Esophagus (tissue), 2 donors: Measurements from ENCODE around the gene ABHD17A. TPM values are rescaled to one million over a fixed set of nuclear protein-coding genes. Genes with fewer than 3 reads are reported as not detected.
"Not testable (repeated sequence)": the region's sequence is repeated elsewhere in the genome, so short reads cannot be mapped to it uniquely, and the experiment has no call there.

Source experiments
- H3K27ac ChIP-seq, 2 donors: one replicate each; pipeline ENCODE4 v1.5.1; 2013; ENCODE audit warnings: low read depth in 2 of 2, mild to moderate bottlenecking in 2 of 2, inconsistent platforms in 1 of 2, low read length in 1 of 2, moderate library complexity in 1 of 2
- H3K27me3 ChIP-seq, 2 donors: one replicate each; pipeline ENCODE4 v1.6.1; 2013; ENCODE audit warnings: low read length in 2 of 2, control low read depth in 1 of 2, mild to moderate bottlenecking in 1 of 2; ENCODE audit not compliant: insufficient read depth in 2 of 2, control insufficient read depth in 1 of 2
- H3K36me3 ChIP-seq, 2 donors: one replicate each; pipeline ENCODE4 v1.6.1; 2013; ENCODE audit warnings: low read length in 1 of 2; ENCODE audit not compliant: control insufficient read depth in 2 of 2, insufficient read depth in 2 of 2
- H3K4me1 ChIP-seq, 2 donors: one replicate each; pipeline ENCODE4 v1.6.1; 2013; ENCODE audit warnings: low read length in 1 of 2; ENCODE audit not compliant: control insufficient read depth in 2 of 2, insufficient read depth in 2 of 2
- H3K4me3 ChIP-seq, 2 donors: one replicate each; pipeline ENCODE4 v1.5.1; 2013; ENCODE audit warnings: low read length in 2 of 2, mild to moderate bottlenecking in 2 of 2, low read depth in 1 of 2, moderate library complexity in 1 of 2
- H3K9me3 ChIP-seq, 2 donors: one replicate each; pipeline ENCODE4 v1.6.1; 2013; ENCODE audit warnings: mild to moderate bottlenecking in 2 of 2, low read depth in 1 of 2, low read length in 1 of 2, moderate library complexity in 1 of 2; ENCODE audit not compliant: control insufficient read depth in 2 of 2, insufficient read depth in 1 of 2
- WGBS, 2 donors: extraction: QIAGEN DNeasy Blood & Tissue Kit; methylation state at CpG; one replicate each; pipeline ENCODE4 v1.1.7; 2013; 5-methylcytosine and 5-hydroxymethylcytosine counted together
- polyA plus RNA-seq, 2 donors: library from polyadenylated mRNA; stranded (reverse); fragments of 200-250 nt; gene quantifications; one replicate each; pipeline ENCODE4 v1.2.3, GENCODE V29; 2013
- donor health status: healthy with polysubstance abuse.
- donor health status: Bipolar disorder and iron deficiency.

Gene ABHD17A
- polyA plus RNA-seq, 2 donors: 73.9 to 76.2 TPM

DNA sequence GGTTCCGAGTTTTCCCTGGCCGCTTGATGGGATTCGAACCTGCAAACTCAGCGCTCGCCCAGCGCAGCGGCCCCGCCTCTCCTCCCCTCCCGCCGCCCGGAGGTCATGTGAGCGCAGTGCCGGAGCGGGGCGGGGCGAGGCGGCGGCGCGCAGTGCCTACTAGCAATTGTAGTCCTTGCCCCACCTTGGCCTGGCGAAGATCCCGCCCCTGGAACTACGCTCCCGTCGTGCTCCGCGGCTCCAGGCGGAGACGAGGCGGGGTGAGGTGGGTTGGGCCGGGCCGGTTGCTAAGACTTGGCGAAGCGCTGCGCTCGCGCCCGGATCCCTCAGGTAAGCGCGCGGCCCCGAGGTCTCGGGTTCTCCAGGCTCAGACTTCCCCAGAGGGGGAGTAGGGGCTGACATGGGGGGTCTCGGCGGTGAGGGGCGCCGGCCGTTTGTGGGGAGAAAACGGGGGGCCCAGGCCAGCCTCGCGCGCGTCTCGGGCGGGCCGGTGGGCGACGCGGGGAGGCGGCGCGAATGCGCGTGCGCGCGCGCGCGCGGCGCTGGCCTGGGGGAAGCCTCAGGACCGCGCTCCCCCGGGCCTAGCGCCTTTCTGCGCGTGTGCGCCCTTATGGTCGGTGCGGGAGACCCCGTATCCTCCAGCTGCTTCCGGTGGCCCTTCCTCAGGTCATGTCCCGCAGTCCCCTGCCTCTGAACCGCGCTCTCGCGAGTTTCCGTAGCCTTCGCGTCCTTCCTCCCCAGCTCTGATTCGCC, 20.0 kb upstream of the ABHD17A start, which contains the start of the genes ADAT3 and SCAMP4:
TSS of gene ADAT3 (plus strand) at position 290 of the 753 bp plus-strand sequence. CDS start 6,649 bp downstream, outside the sequence.
TSS of gene SCAMP4 (plus strand) at position 290 of the 753 bp plus-strand sequence. CDS start 9,621 bp downstream, outside the sequence.
- WGBS, 2 donors: 0 to 1% methylated on average over 56 to 92 of the region's 92 CpGs
- Histone ChIP-seq H3K36me3 (no peaks in the 10 kb centered on the region), H3K27me3 (no peaks in the 10 kb centered on the region), H3K27ac (peak within 1 kb of the TSS; percentile 97 to 98), H3K4me3 (peak within 1 kb of the TSS; percentile 59 to 76), H3K9me3 (no peaks in the 10 kb centered on the region), H3K4me1 (peaks cover 11 to 14% of the 10 kb centered on the region in 2 donors)

DNA sequence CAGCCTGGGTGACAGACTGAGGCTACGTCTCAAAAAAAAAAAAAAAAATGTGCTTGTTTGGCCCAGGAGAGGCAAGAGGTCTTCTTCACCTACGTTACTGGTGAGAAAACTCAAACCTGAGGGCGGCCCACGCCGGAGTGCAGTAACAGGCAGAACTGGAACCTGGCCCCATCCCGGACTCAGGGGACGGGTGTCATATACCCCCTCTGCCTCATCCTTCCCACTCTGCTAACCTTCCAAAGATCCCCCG, 19.5 kb upstream of the ABHD17A start:
- 25 to 27% methylated on average over 8 of the region's 8 CpGs for WGBS, 2 donors
- Histone ChIP-seq H3K4me3 (peak overlapping the region; percentile 16 to 25), H3K27me3 (no peaks in the 10 kb centered on the region), H3K4me1 (peaks cover 9 to 14% of the 10 kb centered on the region in 2 donors), H3K9me3 (no peaks in the 10 kb centered on the region), H3K36me3 (no peaks in the 10 kb centered on the region), H3K27ac (peak overlapping the region; percentile 97 to 98)

DNA sequence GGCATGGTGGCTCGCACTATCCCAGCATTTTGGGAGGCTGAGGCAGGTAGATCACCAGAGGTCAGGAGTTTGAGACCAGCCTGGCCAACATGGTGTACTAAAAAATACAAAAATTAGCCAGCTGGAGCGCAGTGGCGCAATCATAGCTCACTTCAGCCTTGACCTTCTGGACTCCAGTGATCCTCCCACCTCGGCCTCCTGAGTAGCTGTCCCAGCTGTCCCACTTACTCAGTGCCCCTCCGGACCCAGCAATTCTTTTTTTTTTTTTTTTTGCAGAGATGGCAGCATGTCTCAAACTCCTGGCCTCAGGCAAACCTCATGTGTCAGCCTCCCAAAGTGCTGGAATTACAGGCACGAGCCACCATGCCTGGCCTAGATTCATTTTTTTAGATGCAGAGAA, 17.6 kb upstream of the ABHD17A start:
- 77 to 87% methylated on average over 6 of the region's 6 CpGs for WGBS, 2 donors
- Histone ChIP-seq H3K27ac (peak overlapping the region in 1 of 2 donors; percentile 40), H3K4me1 (peaks cover 3 to 4% of the 10 kb centered on the region in 2 donors), H3K36me3 (no peaks in the 10 kb centered on the region), H3K4me3 (no peak overlapping the region), H3K27me3 (no peaks in the 10 kb centered on the region), H3K9me3 (no peaks in the 10 kb centered on the region)

DNA sequence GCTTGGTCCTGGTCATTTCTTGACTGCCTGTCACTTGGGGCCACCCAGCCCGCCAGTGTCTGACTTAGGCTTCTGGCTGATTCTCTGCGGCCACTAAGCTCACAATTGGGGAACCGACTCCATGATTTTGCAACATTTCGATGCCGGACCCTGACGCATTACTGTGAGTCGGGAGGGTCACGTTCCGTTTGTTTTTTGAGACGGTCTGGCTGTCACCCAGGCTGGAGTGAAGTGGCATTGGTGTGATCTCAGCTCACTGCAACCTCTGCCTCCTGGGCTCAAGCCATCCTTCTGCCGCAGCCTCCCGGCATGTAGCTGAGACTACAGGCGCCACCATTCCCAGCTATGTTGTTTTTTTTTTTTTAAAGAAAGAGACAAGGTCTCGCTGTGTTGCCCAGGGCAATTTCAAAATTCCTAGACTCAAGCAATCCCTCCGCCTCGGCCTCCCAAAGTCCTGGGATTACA, 16.7 kb upstream of the ABHD17A start:
- 79 to 80% methylated on average over 16 of the region's 16 CpGs for WGBS, 2 donors
- H3K27ac ChIP-seq: peak overlapping the region in 1 of 2 donors; percentile 7
- no peaks in the 10 kb centered on the region for H3K27me3 ChIP-seq
- no peaks in the 10 kb centered on the region for H3K36me3 ChIP-seq
- peaks cover 3 to 4% of the 10 kb centered on the region in 2 donors for H3K4me1 ChIP-seq
- H3K4me3 ChIP-seq: no peak overlapping the region
- H3K9me3 ChIP-seq: no peaks in the 10 kb centered on the region

DNA sequence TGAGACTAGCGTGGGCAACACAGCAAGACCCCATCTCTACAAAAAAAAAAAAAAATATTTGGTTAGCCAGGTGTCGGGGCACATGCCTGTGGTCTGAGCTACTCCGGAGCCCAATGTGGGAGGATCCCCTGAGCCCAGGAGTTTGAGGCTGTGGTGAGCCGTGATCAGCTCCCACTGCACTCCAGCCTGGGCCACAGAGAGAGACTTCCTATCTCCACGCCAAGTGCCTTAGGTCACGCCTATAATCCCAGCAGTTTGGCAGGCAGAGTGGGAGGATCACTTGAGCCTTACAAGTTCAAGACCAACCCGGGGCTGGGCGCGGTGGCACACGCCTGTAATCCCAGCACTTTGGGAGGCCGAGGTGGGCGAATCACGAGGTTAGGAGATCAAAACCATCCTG, 11.2 kb upstream of the ABHD17A start:
- Histone ChIP-seq H3K4me3 (no peak overlapping the region), H3K36me3 (no peaks in the 10 kb centered on the region), H3K4me1 (no peaks in the 10 kb centered on the region), H3K9me3 (no peaks in the 10 kb centered on the region), H3K27me3 (no peaks in the 10 kb centered on the region), H3K27ac (peak overlapping the region in 1 of 2 donors; percentile 48)
- 62 to 74% methylated on average over 13 of the region's 13 CpGs for WGBS, 2 donors

DNA sequence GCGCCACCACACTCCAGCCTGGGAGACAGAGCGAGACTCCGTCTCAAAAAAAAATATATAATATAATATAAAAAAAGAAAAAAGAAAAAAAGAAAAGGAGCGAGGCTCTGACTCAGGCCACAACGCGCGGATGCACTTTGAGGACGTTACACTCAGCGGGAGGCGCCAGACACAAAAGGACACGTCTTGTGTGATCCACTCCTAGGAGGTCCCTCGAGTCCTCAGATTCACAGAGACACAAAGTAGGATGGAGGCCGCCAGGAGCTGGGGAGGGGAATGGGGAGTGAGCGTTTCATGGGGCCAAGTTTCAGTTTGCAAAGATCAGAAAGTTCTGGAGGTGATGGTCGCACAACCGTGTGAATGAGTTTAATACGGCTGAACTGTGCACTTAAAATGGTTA, 8.5 kb upstream of the ABHD17A start:
- 83 to 86% methylated on average over 17 of the region's 17 CpGs for WGBS, 2 donors
- Histone ChIP-seq H3K36me3 (no peaks in the 10 kb centered on the region), H3K27me3 (no peaks in the 10 kb centered on the region), H3K9me3 (no peaks in the 10 kb centered on the region), H3K4me1 (no peaks in the 10 kb centered on the region), H3K27ac (no peak overlapping the region), H3K4me3 (no peak overlapping the region)

DNA sequence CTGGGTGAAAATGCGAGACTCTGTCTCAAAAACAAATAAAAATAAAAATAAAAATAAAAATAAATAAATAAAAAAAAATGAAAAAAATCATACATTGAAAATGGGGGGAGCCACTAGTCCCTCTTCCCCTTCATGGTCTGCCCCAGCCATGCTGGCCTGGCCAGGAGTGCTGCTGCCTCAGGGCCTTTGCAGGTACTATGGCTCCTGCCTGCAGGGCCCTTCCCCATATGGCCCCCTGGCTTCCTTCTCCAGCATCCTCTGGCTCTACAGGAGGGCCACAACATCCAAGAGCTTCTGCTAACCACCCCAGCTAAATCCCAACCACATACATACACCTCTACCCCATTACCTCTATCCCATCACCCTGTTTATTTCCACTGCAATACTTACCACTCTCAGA, 4.6 kb upstream of the ABHD17A start:
- WGBS, 2 donors: 91 to 95% methylated on average over 1 of the region's 1 CpG
- no peaks in the 10 kb centered on the region for H3K36me3 ChIP-seq
- no peaks in the 10 kb centered on the region for H3K9me3 ChIP-seq
- no peaks in the 10 kb centered on the region for H3K27me3 ChIP-seq
- no peak overlapping the region for H3K4me3 ChIP-seq
- no peak overlapping the region for H3K27ac ChIP-seq
- H3K4me1 ChIP-seq: no peaks in the 10 kb centered on the region

DNA sequence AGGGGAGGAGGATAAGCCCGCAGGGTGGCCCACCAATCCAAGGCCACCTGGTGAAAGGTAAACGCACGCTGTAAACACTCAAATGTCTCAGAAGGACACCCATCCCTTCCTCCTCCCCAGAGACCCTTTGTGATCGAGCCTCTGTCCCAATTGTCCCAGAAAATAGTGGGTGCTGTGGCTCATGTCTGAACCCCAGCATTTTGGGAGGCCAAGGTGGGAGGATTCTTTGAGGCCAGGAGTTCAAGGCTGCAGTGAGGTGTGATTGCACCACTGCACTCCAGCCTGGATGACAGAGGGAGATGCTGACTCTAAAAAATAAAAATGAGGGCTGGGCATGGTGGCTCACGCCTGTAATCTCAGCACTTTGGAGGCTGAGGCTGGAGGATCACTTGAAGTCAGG, 3.1 kb upstream of the ABHD17A start:
- Histone ChIP-seq H3K27ac (no peak overlapping the region), H3K36me3 (no peaks in the 10 kb centered on the region), H3K4me3 (no peak overlapping the region), H3K27me3 (no peaks in the 10 kb centered on the region), H3K9me3 (no peaks in the 10 kb centered on the region), H3K4me1 (peaks cover 8 to 12% of the 10 kb centered on the region in 2 donors)
- 80 to 84% methylated on average over 5 of the region's 5 CpGs for WGBS, 2 donors

DNA sequence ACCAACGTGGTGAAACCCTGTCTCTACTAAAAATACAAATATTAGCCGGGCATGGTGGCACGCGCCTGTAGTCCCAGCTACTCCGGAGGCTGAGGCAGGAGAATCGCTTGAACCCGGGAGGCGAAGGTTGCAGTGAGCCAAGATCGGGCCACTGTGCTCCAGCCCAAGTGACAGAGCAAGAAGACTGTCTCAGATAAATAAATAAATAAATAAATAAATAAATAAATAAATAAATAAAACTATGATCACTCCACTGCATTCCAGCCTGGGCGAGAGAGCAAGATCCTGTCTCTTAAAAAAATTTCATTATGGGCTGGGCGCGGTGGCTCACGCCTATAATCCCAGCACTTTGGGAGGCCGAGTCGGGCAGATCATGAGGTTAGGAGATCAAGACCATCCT, 1.1 kb upstream of the ABHD17A start:
- 91 to 93% methylated on average over 15 of the region's 15 CpGs for WGBS, 2 donors
- H3K27me3 ChIP-seq, H3K27ac ChIP-seq, H3K36me3 ChIP-seq, H3K4me3 ChIP-seq, H3K9me3 ChIP-seq: not testable (repeated sequence)
- H3K4me1 ChIP-seq: peaks cover 15 to 19% of the 10 kb centered on the region in 2 donors
